ENCODE measurements around the gene SMNDC1. TPM values are rescaled to one million over a fixed set of nuclear protein-coding genes. Genes with fewer than 3 reads are reported as not detected.
"Not testable (repeated sequence)": the region's sequence is repeated elsewhere in the genome, so short reads cannot be mapped to it uniquely, and the experiment has no call there.

Gene SMNDC1
- total RNA-seq, 6 donors from 2014 or later, result 13.5 to 28.2 (median 22.9) TPM

DNA sequence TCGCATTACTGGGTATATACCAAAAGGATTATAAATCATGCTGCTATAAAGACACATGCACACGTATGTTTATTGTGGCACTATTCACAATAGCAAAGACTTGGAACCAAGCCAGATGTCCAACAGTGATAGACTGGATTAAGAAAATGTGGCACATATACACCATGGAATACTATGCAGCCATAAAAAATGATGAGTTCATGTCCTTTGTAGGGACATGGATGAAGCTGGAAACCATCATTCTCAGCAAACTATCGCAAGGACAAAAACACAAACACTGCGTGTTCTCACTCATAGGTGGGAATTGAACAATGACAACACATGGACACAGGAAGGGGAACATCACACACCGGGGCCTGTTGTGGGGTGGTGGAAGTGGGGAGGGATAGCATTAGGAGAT is 56.9 kb downstream of the SMNDC1 start:
- not testable (repeated sequence) for ATAC-seq (ENCODE audit: low FRiP score in 2 of 2); H3K27me3 ChIP-seq; H3K27ac ChIP-seq; H3K9me3 ChIP-seq; H3K4me1 ChIP-seq; H3K4me3 ChIP-seq; DNase-seq; H3K36me3 ChIP-seq
- 74 to 78% methylated on average over 5 of the region's 5 CpGs for WGBS, 2 donors

DNA sequence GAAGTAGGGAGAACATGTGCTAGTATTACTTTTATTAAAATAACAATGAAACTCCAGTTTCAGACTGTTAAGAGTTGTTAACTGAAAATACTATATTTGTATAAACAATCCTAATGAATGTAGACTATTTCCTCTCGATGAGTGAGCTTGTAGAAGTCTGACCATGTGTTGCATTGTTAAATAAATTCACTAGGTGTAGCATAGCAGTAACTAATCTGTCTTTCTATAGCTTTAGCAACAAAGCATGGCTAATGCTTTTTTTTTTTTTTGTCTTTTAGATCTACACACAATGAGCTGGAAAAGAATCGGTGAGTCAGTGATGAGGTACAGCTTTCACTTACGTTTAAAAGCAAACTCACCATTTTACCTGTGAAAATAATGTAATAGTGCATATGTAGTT is 60.2 kb downstream of the SMNDC1 start:
- H3K27ac ChIP-seq, result no peak overlapping the region
- ATAC-seq (ENCODE audit: low FRiP score in 2 of 2) (no peak), DNase-seq (no peak)
- H3K4me3 ChIP-seq, result no peak overlapping the region
- TF ChIP-seq POLR2AphosphoS5 (IDR thresholded peaks at IDR 0.05), result no peak
- no peak for TF ChIP-seq EP300 (IDR thresholded peaks at IDR 0.05)
- TF ChIP-seq, protein P1, sequence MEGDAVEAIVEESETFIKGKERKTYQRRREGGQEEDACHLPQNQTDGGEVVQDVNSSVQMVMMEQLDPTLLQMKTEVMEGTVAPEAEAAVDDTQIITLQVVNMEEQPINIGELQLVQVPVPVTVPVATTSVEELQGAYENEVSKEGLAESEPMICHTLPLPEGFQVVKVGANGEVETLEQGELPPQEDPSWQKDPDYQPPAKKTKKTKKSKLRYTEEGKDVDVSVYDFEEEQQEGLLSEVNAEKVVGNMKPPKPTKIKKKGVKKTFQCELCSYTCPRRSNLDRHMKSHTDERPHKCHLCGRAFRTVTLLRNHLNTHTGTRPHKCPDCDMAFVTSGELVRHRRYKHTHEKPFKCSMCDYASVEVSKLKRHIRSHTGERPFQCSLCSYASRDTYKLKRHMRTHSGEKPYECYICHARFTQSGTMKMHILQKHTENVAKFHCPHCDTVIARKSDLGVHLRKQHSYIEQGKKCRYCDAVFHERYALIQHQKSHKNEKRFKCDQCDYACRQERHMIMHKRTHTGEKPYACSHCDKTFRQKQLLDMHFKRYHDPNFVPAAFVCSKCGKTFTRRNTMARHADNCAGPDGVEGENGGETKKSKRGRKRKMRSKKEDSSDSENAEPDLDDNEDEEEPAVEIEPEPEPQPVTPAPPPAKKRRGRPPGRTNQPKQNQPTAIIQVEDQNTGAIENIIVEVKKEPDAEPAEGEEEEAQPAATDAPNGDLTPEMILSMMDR (IDR thresholded peaks at IDR 0.05), result no peak
- TF ChIP-seq POLR2A (IDR thresholded peaks at IDR 0.05), result no peak
- H3K36me3 ChIP-seq, result peaks cover 0 to 8% (median 0%) of the 10 kb centered on the region in 4 donors
- H3K9me3 ChIP-seq, result no peaks in the 10 kb centered on the region
- 72 to 74% methylated on average over 3 of the region's 3 CpGs for WGBS, 2 donors
- peaks cover 0 to 4% (median 0%) of the 10 kb centered on the region in 4 donors for H3K4me1 ChIP-seq
- H3K27me3 ChIP-seq, result no peaks in the 10 kb centered on the region

DNA sequence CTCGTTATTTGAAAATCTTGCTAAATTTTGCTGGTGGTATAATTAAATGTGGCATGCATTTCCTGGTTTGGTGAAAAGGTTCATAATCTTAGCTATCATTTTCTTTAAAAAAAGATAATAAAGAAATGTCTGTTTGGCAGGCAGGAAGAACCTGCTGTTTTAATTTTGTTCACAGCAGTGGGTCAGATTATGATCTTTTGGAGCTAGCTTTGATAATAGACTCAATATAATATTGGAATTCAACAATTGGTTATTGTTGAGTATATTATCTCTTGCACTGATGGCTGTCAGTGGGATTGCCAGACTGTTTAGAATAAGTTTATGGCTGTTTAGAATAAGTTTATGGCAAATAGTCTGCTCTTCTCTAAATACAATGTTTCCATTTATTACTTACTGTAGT is 62.2 kb downstream of the SMNDC1 start:
- Histone ChIP-seq H3K36me3 (peaks cover 0 to 8% (median 0%) of the 10 kb centered on the region in 4 donors), H3K27me3 (no peaks in the 10 kb centered on the region), H3K9me3 (no peaks in the 10 kb centered on the region), H3K4me3 (no peak overlapping the region), H3K4me1 (peaks cover 0 to 4% (median 0%) of the 10 kb centered on the region in 4 donors), H3K27ac (no peak overlapping the region)
- 95 to 97% methylated on average over 1 of the region's 1 CpG for WGBS, 2 donors
- ATAC-seq (ENCODE audit: low FRiP score in 2 of 2) (no peak), DNase-seq (no peak)
- no peak for TF ChIP-seq POLR2A (IDR thresholded peaks at IDR 0.05)
- no peak for TF ChIP-seq EP300 (IDR thresholded peaks at IDR 0.05)
- TF ChIP-seq, protein P1 (IDR thresholded peaks at IDR 0.05), result no peak
- TF ChIP-seq POLR2AphosphoS5 (IDR thresholded peaks at IDR 0.05), result no peak

DNA sequence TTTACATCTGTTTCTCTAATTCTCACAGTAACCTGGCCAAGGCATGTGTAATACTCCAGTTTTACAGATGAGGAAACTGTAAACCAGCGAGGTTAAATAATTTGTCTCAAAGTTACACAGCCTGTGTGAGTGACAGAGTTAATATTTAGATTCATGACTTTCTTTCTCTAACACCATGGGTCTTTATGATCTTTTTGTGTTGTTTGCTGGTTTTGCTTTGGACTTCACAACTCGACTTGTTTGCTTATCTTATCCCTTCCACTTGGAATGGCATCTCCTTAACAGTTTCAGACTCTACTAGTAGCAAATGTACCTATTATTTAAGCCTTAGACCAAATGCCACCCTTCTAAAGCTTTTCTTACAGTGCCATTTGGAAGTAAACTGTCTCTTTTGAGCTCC is 62.9 kb downstream of the SMNDC1 start:
- Histone ChIP-seq H3K27me3 (no peaks in the 10 kb centered on the region), H3K36me3 (peaks cover 0 to 8% (median 0%) of the 10 kb centered on the region in 4 donors), H3K27ac (no peak overlapping the region), H3K4me1 (peaks cover 0 to 4% (median 0%) of the 10 kb centered on the region in 4 donors), H3K4me3 (no peak overlapping the region), H3K9me3 (no peaks in the 10 kb centered on the region)
- WGBS, 2 donors, result 56 to 71% methylated on average over 2 of the region's 2 CpGs
- ATAC-seq (ENCODE audit: low FRiP score in 2 of 2), result no peak
- no peak for DNase-seq
- TF ChIP-seq, protein P1 (IDR thresholded peaks at IDR 0.05), result no peak
- TF ChIP-seq POLR2A (IDR thresholded peaks at IDR 0.05) (no peak), EP300 (IDR thresholded peaks at IDR 0.05) (no peak), POLR2AphosphoS5 (IDR thresholded peaks at IDR 0.05) (no peak)

DNA sequence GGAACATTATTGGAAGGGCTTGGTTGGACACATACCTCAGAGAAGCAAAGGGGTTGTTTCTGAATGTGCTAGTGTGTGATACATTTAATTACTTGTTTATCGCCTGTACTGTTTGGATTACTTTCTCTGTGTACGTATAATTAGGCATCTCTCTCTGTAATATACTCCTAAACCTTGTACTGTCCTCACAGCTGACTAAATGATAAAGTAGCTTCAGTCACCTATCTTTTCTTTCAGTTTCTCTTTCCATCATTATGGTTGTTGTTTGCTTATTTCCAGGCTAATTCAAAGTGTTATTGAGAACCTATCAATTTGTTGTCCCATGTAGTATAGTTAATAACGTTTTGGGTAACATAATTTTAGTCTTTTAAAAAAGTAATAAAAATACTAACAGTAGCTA is 63.3 kb downstream of the SMNDC1 start:
- H3K27ac ChIP-seq, result no peak overlapping the region
- peaks cover 0 to 4% (median 0%) of the 10 kb centered on the region in 4 donors for H3K4me1 ChIP-seq
- ATAC-seq (ENCODE audit: low FRiP score in 2 of 2), result no peak
- H3K27me3 ChIP-seq, result no peaks in the 10 kb centered on the region
- no peak for DNase-seq
- H3K9me3 ChIP-seq, result no peaks in the 10 kb centered on the region
- 65 to 76% methylated on average over 3 of the region's 3 CpGs for WGBS, 2 donors
- H3K4me3 ChIP-seq, result no peak overlapping the region
- peaks cover 0 to 8% (median 0%) of the 10 kb centered on the region in 4 donors for H3K36me3 ChIP-seq
- TF ChIP-seq EP300 (IDR thresholded peaks at IDR 0.05), result no peak
- TF ChIP-seq POLR2AphosphoS5 (IDR thresholded peaks at IDR 0.05), result no peak
- no peak for TF ChIP-seq POLR2A (IDR thresholded peaks at IDR 0.05)
- TF ChIP-seq, protein P1 (IDR thresholded peaks at IDR 0.05), result no peak

Other genes starting within 250 kb of the SMNDC1 start
- 10 to 100 TPM; 27.7 to 90.1 (median 45.2) TPM for gene MXI1, start 97.3 kb downstream of the SMNDC1 start, total RNA-seq
- gene DUSP5, start 193.0 kb upstream of the SMNDC1 start, total RNA-seq, result 10 to 100 TPM in 3 of 6 donors, 1 to 10 TPM in 3; 1.0 to 19.3 (median 10.0) TPM